ENCODE data around the gene CDSN.

The CDSN gene

GRCh38 chr6:31122791-31123706 is 2.8 kb upstream of the CDSN start:
- Histone ChIP-seq H3K27ac (ENCODE audit: poor library complexity, severe bottlenecking) (peak overlapping the region; percentile 51), H3K4me3 (ENCODE audit: severe bottlenecking) (no peak overlapping the region), H3K36me3 (ENCODE audit: low read depth) (no peaks in the 10 kb centered on the region), H3K4me1 (ENCODE audit: insufficient read depth, poor library complexity, severe bottlenecking) (peaks cover 38% of the 10 kb centered on the region), H3K9me3 (ENCODE audit: severe bottlenecking) (no peaks in the 10 kb centered on the region), H3K27me3 (ENCODE audit: insufficient read depth, poor library complexity, severe bottlenecking) (no peaks in the 10 kb centered on the region)
- ATAC-seq (ENCODE audit: low read depth) = peak; percentile 72
- no peak for TF ChIP-seq CTCF (IDR thresholded peaks at IDR 0.05; ENCODE audit: poor library complexity, severe bottlenecking)
- peak; percentile 89 for DNase-seq (ENCODE audit: low spot score)

- Histone ChIP-seq H3K9me3 (ENCODE audit: severe bottlenecking) (no peaks in the 10 kb centered on the region), H3K27me3 (ENCODE audit: insufficient read depth, poor library complexity, severe bottlenecking) (no peaks in the 10 kb centered on the region), H3K36me3 (ENCODE audit: low read depth) (no peaks in the 10 kb centered on the region; the same call in 1 of the 2 replicates), H3K4me3 (ENCODE audit: severe bottlenecking) (no peak overlapping the region), H3K27ac (ENCODE audit: poor library complexity, severe bottlenecking) (peak overlapping the region; percentile 51), H3K4me1 (ENCODE audit: insufficient read depth, poor library complexity, severe bottlenecking) (peaks cover 35% of the 10 kb centered on the region)
- DNase-seq (ENCODE audit: low spot score) = no peak
- ATAC-seq (ENCODE audit: low read depth) = no peak
- no peak for TF ChIP-seq CTCF (IDR thresholded peaks at IDR 0.05; ENCODE audit: poor library complexity, severe bottlenecking)
These were observed 1.0 kb upstream of the CDSN start for GRCh38 chr6:31121131-31121790.

- ATAC-seq (ENCODE audit: low read depth) (no peak), DNase-seq (ENCODE audit: low spot score) (no peak)
- H3K4me3 ChIP-seq (ENCODE audit: severe bottlenecking) = no peak overlapping the region
- no peak for TF ChIP-seq CTCF (IDR thresholded peaks at IDR 0.05; ENCODE audit: poor library complexity, severe bottlenecking)
- no peaks in the 10 kb centered on the region for H3K27me3 ChIP-seq (ENCODE audit: insufficient read depth, poor library complexity, severe bottlenecking)
- peaks cover 27% of the 10 kb centered on the region for H3K4me1 ChIP-seq (ENCODE audit: insufficient read depth, poor library complexity, severe bottlenecking)
- H3K9me3 ChIP-seq (ENCODE audit: severe bottlenecking) = no peaks in the 10 kb centered on the region
- H3K27ac ChIP-seq (ENCODE audit: poor library complexity, severe bottlenecking) = no peak overlapping the region
- no peaks in the 10 kb centered on the region; the same call in 1 of the 2 replicates for H3K36me3 ChIP-seq (ENCODE audit: low read depth)
These were observed 2.1 kb downstream of the CDSN start for GRCh38 chr6:31118178-31118577.

GRCh38 chr6:31116661-31117385 is 3.4 kb downstream of the CDSN start:
- peaks cover 16% of the 10 kb centered on the region for H3K4me1 ChIP-seq (ENCODE audit: insufficient read depth, poor library complexity, severe bottlenecking)
- H3K36me3 ChIP-seq (ENCODE audit: low read depth) = no peaks in the 10 kb centered on the region; the same call in 1 of the 2 replicates
- no peaks in the 10 kb centered on the region for H3K9me3 ChIP-seq (ENCODE audit: severe bottlenecking)
- ATAC-seq (ENCODE audit: low read depth) (no peak), DNase-seq (ENCODE audit: low spot score) (no peak)
- no peak for TF ChIP-seq CTCF (IDR thresholded peaks at IDR 0.05; ENCODE audit: poor library complexity, severe bottlenecking)
- no peak overlapping the region for H3K27ac ChIP-seq (ENCODE audit: poor library complexity, severe bottlenecking)
- no peak overlapping the region for H3K4me3 ChIP-seq (ENCODE audit: severe bottlenecking)
- H3K27me3 ChIP-seq (ENCODE audit: insufficient read depth, poor library complexity, severe bottlenecking) = no peaks in the 10 kb centered on the region
